GM13976 (cell line): ENCODE data around the gene VPS36.
"Not testable (repeated sequence)": the region's sequence is repeated elsewhere in the genome, so short reads cannot be mapped to it uniquely, and the experiment has no call there.

ENCODE experiments used
- DNase-seq: peaks from one replicate; pipeline ENCODE4 v3.0.0; 2012; ENCODE audit warnings: low spot score
- CTCF ChIP-seq: IDR thresholded peaks from 2 replicates; pipeline ENCODE4 v1.5.1; 2012; ENCODE audit warnings: borderline replicate concordance, mild to moderate bottlenecking; ENCODE audit not compliant: insufficient read depth; ENCODE audit errors: extremely low read depth, missing control alignments, control extremely low read depth
- in situ Hi-C: fragments of 300-500 bp; cut with MboI; formaldehyde crosslinking; loops from one replicate; pipeline ENCODE4 v1.12.0; 2022; ENCODE audit warnings: low sequenced_read_pairs, mixed read lengths, inconsistent platforms; ENCODE audit not compliant: unreplicated experiment

VPS36 gene

GRCh38 chr13:52421216-52421615 is 29.2 kb downstream of the VPS36 start:
- TF ChIP-seq CTCF: no peak
- DNase-seq: no peak
- in situ Hi-C loops: no loop called here

- in situ Hi-C loops: no loop called here
- no peak for TF ChIP-seq CTCF
- DNase-seq: no peak
Observed at GRCh38 chr13:52419080-52419479, 31.4 kb downstream of the VPS36 start.

GRCh38 chr13:52414963-52415362 is 35.5 kb downstream of the VPS36 start:
- DNase-seq: no peak
- no peak for TF ChIP-seq CTCF
- in situ Hi-C loops: no loop called here

GRCh38 chr13:52414051-52414450 is 36.4 kb downstream of the VPS36 start:
- in situ Hi-C loops: no loop called here
- TF ChIP-seq CTCF: no peak
- DNase-seq: no peak

- no peak for DNase-seq
- in situ Hi-C loops: no loop called here
- no peak for TF ChIP-seq CTCF
Observed at GRCh38 chr13:52412128-52412527, 38.3 kb downstream of the VPS36 start.

GRCh38 chr13:52411629-52412028 is 38.8 kb downstream of the VPS36 start:
- in situ Hi-C loops: no loop called here
- DNase-seq: no peak
- no peak for TF ChIP-seq CTCF

- in situ Hi-C loops, DNase-seq: not testable (repeated sequence)
Observed at GRCh38 chr13:52408071-52408658, 42.3 kb downstream of the VPS36 start.

- DNase-seq, in situ Hi-C loops: not testable (repeated sequence)
Observed at GRCh38 chr13:52407436-52407835, 43.0 kb downstream of the VPS36 start.
